OCI-LY7 (cell line): ENCODE measurements around the gene CDHR5. TPM values are rescaled to one million over a fixed set of nuclear protein-coding genes. Genes with fewer than 3 reads are reported as not detected.

Experiments
- BruUV-seq: library from RNA; stranded (reverse); fragments of 400-500 nt; replicated peaks from 2 replicates; lab custom pipeline; 2021; lab: Mats Ljungman, UMichigan
- CTCF ChIA-PET: fragments of 300-600 bp; sonication (Branson Sonifier 250); formaldehyde crosslinking; loops from one replicate; lab custom pipeline; 2022; ENCODE audit warnings: antibody characterized with exemption; ENCODE audit not compliant: unreplicated experiment; lab: Charles Lee
- POLR2A ChIA-PET: fragments of 300-600 bp; sonication (Branson Sonifier 250); formaldehyde crosslinking; loops from one replicate; lab custom pipeline; 2022; ENCODE audit warnings: antibody characterized with exemption; lab: Charles Lee
- DNase-seq: peaks from one replicate; pipeline ENCODE4 v3.0.0-alpha.2; 2015; ENCODE audit warnings: low spot score
- H2AFZ ChIP-seq: fragments of 200-600 bp; sonication (generic), shearing (Covaris generic); 2 replicates; pipeline ENCODE4 v1.6.1; 2014; ENCODE audit warnings: mild to moderate bottlenecking, antibody characterized with exemption, low read length, moderate library complexity
- H3K27ac ChIP-seq: fragments of 200-600 bp; sonication (generic); 2 replicates; pipeline ENCODE4 v1.5.1; 2014; ENCODE audit warnings: mixed run types, low read depth, mild to moderate bottlenecking, moderate library complexity, low read length, inconsistent platforms; ENCODE audit not compliant: poor library complexity, severe bottlenecking
- H3K36me3 ChIP-seq: fragments of 200-600 bp; sonication (generic); 2 replicates; pipeline ENCODE4 v1.6.1; 2014; ENCODE audit warnings: mild to moderate bottlenecking, antibody characterized with exemption, low read length, moderate library complexity, mixed read lengths; ENCODE audit not compliant: insufficient read depth
- H3K4me1 ChIP-seq: fragments of 200-600 bp; sonication (generic); 2 replicates; pipeline ENCODE4 v1.5.1; 2014; ENCODE audit warnings: mild to moderate bottlenecking, low read length; ENCODE audit not compliant: insufficient read depth, poor library complexity, severe bottlenecking
- H3K4me2 ChIP-seq: fragments of 200-600 bp; sonication (generic); 2 replicates; pipeline ENCODE4 v1.6.1; 2014; ENCODE audit warnings: mild to moderate bottlenecking, low read length
- H3K4me3 ChIP-seq: fragments of 200-600 bp; sonication (generic); 2 replicates; pipeline ENCODE4 v1.5.1; 2014; ENCODE audit warnings: mild to moderate bottlenecking, low read depth, low read length; ENCODE audit not compliant: poor library complexity, severe bottlenecking
- H3K79me2 ChIP-seq: fragments of 200-600 bp; sonication (generic); 2 replicates; pipeline ENCODE4 v1.6.1; 2016; ENCODE audit warnings: low read depth, mild to moderate bottlenecking, low read length, moderate library complexity, mixed read lengths; ENCODE audit not compliant: insufficient read depth
- H3K9me2 ChIP-seq: fragments of 200-600 bp; sonication (generic); 2 replicates; pipeline ENCODE4 v1.6.1; 2016; ENCODE audit warnings: mild to moderate bottlenecking, low read length, mixed read lengths; ENCODE audit not compliant: insufficient read depth
- H3K9me3 ChIP-seq: fragments of 200-600 bp; sonication (generic); 2 replicates; pipeline ENCODE4 v1.6.1; 2014; ENCODE audit warnings: mild to moderate bottlenecking, mixed run types, low read length, mixed read lengths
- H4K20me1 ChIP-seq: fragments of 200-600 bp; sonication (generic); 2 replicates; pipeline ENCODE4 v1.6.1; 2014; ENCODE audit warnings: mild to moderate bottlenecking, antibody characterized with exemption, low read length, moderate library complexity, mixed read lengths; ENCODE audit not compliant: insufficient read depth
- EZH2phosphoT487 ChIP-seq: fragments of 200-600 bp; sonication (generic); IDR thresholded peaks from 2 replicates; pipeline ENCODE4 v1.6.1; 2018; ENCODE audit warnings: low read depth, borderline replicate concordance, mild to moderate bottlenecking, mixed run types, antibody characterized with exemption, low read length, moderate library complexity, mixed read lengths
- intact Hi-C: fragments of 100-400 bp; cut with micrococcal nuclease; formaldehyde crosslinking; loops from one replicate; pipeline ENCODE4 v1.10.0; 2022; ENCODE audit not compliant: unreplicated experiment
- total RNA-seq, 2 experiments: library from RNA; depleted of rRNA in 1 of 2; stranded (reverse); fragments of >200 nt in 1 of 2; shearing (Covaris generic) in 1 of 2; gene quantifications; 2 replicates each; pipeline ENCODE4 v1.2.3, GENCODE V29; 2014 to 2022
- TF ChIP-seq, protein P1 (sequence below): fragments of 200-600 bp; sonication (generic); conservative IDR thresholded peaks from 2 replicates; pipeline ENCODE4 v1.5.1; 2014; ENCODE audit warnings: mild to moderate bottlenecking, antibody characterized with exemption, low read length, moderate library complexity, mixed read lengths

CDHR5 gene
- total RNA-seq, 2 experiments from 2014 or later: not detected

GRCh38 chr11:637593-638521 is 13.1 kb upstream of the CDHR5 start:
- Histone ChIP-seq H2AFZ (no peak overlapping the region), H3K4me3 (no peak overlapping the region), H3K9me2 (no peaks in the 10 kb centered on the region), H3K27ac (no peak overlapping the region), H3K9me3 (no peaks in the 10 kb centered on the region), H3K79me2 (no peaks in the 10 kb centered on the region), H3K36me3 (peaks cover 14% of the 10 kb centered on the region; the same call in 1 of the 2 replicates), H3K4me1 (peaks cover 9% of the 10 kb centered on the region), H3K4me2 (no peak overlapping the region), H4K20me1 (no peaks in the 10 kb centered on the region)
- POLR2A ChIA-PET: no interaction called here
- BruUV-seq: no TSS peak
- no peak for TF ChIP-seq EZH2phosphoT487
- TF ChIP-seq, protein P1, sequence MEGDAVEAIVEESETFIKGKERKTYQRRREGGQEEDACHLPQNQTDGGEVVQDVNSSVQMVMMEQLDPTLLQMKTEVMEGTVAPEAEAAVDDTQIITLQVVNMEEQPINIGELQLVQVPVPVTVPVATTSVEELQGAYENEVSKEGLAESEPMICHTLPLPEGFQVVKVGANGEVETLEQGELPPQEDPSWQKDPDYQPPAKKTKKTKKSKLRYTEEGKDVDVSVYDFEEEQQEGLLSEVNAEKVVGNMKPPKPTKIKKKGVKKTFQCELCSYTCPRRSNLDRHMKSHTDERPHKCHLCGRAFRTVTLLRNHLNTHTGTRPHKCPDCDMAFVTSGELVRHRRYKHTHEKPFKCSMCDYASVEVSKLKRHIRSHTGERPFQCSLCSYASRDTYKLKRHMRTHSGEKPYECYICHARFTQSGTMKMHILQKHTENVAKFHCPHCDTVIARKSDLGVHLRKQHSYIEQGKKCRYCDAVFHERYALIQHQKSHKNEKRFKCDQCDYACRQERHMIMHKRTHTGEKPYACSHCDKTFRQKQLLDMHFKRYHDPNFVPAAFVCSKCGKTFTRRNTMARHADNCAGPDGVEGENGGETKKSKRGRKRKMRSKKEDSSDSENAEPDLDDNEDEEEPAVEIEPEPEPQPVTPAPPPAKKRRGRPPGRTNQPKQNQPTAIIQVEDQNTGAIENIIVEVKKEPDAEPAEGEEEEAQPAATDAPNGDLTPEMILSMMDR: no peak
- CTCF ChIA-PET: no interaction called here
- intact Hi-C loops: no loop called here
- no peak for DNase-seq

GRCh38 chr11:637333-637592 is 12.5 kb upstream of the CDHR5 start:
- ChIA-PET POLR2A (no interaction called here), CTCF (no interaction called here)
- H3K4me3 ChIP-seq: no peak overlapping the region
- DNase-seq: no peak
- no peaks in the 10 kb centered on the region for H3K79me2 ChIP-seq
- no peaks in the 10 kb centered on the region for H3K9me3 ChIP-seq
- no peak for TF ChIP-seq EZH2phosphoT487
- TF ChIP-seq, protein P1: no peak
- no TSS peak for BruUV-seq
- no peak overlapping the region for H3K4me2 ChIP-seq
- H3K9me2 ChIP-seq: no peaks in the 10 kb centered on the region
- intact Hi-C loops: no loop called here
- peaks cover 20% of the 10 kb centered on the region for H3K36me3 ChIP-seq
- peaks cover 9% of the 10 kb centered on the region for H3K4me1 ChIP-seq
- H2AFZ ChIP-seq: no peak overlapping the region
- H3K27ac ChIP-seq: no peak overlapping the region
- H4K20me1 ChIP-seq: no peaks in the 10 kb centered on the region
